HEK293 (cell line): Measurements from ENCODE around the gene NAPB.

Source experiments
- CTCF ChIA-PET: fragments of 350-600 bp; formaldehyde crosslinking; extraction: SDS; loops from one replicate; lab custom pipeline; 2021; ENCODE audit warnings: antibody characterized with exemption; lab: Yijun Ruan, JAX
- POLR2A ChIA-PET: fragments of 300-600 bp; formaldehyde crosslinking; extraction: SDS; loops from one replicate; lab custom pipeline; 2020; ENCODE audit warnings: antibody characterized with exemption, inconsistent platforms; lab: Yijun Ruan, JAX
- H3K27ac ChIP-seq: fragments of 200-500 bp; sonication (Bioruptor generic); 2 replicates; pipeline ENCODE4 v1.5.1; 2014; ENCODE audit warnings: low read depth, low read length, control low read depth, inconsistent platforms; ENCODE audit errors: extremely low read depth
- H3K36me3 ChIP-seq, 2 experiments: fragments of 200-500 bp in 1 of 2; sonication (Bioruptor generic) in 1 of 2; 1 replicate in 1 of 2; 2 replicates in 1 of 2; pipeline ENCODE4 v1.5.1; 2014 to 2017; ENCODE audit warnings: inconsistent platforms in 2 of 2, low read length in 2 of 2; ENCODE audit not compliant: control insufficient read depth in 2 of 2, insufficient read depth in 1 of 2
- H3K4me1 ChIP-seq: fragments of 200-500 bp; sonication (Bioruptor generic); 2 replicates; pipeline ENCODE4 v1.5.1; 2014; ENCODE audit warnings: mild to moderate bottlenecking, low read length, inconsistent platforms; ENCODE audit not compliant: control insufficient read depth, insufficient read depth
- H3K4me3 ChIP-seq: 2 replicates; pipeline ENCODE4 v1.5.1; 2011; ENCODE audit warnings: low read depth, mild to moderate bottlenecking, control low read depth, low read length, moderate library complexity
- H3K9me3 ChIP-seq: fragments of 200-500 bp; sonication (Bioruptor generic); 2 replicates; pipeline ENCODE4 v1.5.1; 2014; ENCODE audit warnings: low read depth, low read length, inconsistent platforms; ENCODE audit not compliant: control insufficient read depth, insufficient read depth
- BCL11B ChIP-seq: fragments of 450-650 bp; formaldehyde crosslinking; IDR thresholded peaks from 2 replicates; pipeline ENCODE4 v1.5.1; 2016; ENCODE audit warnings: low read depth, missing biosample characterization, missing genetic modification characterization
- GLIS2 ChIP-seq: fragments of 450-650 bp; formaldehyde crosslinking; IDR thresholded peaks from 2 replicates; pipeline ENCODE4 v1.5.1; 2016; ENCODE audit warnings: missing biosample characterization, missing genetic modification characterization
- HIC1 ChIP-seq: fragments of 450-650 bp; formaldehyde crosslinking; IDR thresholded peaks from 2 replicates; pipeline ENCODE4 v1.5.1; 2016; ENCODE audit warnings: missing biosample characterization, missing genetic modification characterization
- REST ChIP-seq: fragments of 450-650 bp; formaldehyde crosslinking; IDR thresholded peaks from 2 replicates; pipeline ENCODE4 v1.5.1; 2016; ENCODE audit warnings: missing biosample characterization, missing genetic modification characterization
- TSHZ1 ChIP-seq: fragments of 450-650 bp; formaldehyde crosslinking; IDR thresholded peaks from 2 replicates; pipeline ENCODE4 v1.5.1; 2016; ENCODE audit warnings: missing biosample characterization, missing genetic modification characterization, borderline replicate concordance
- WT1 ChIP-seq: fragments of 450-650 bp; formaldehyde crosslinking; IDR thresholded peaks from 2 replicates; pipeline ENCODE4 v1.5.1; 2016; ENCODE audit warnings: missing biosample characterization, missing genetic modification characterization
- ZBTB17 ChIP-seq: fragments of 450-650 bp; formaldehyde crosslinking; IDR thresholded peaks from 2 replicates; pipeline ENCODE4 v1.5.1; 2016; ENCODE audit warnings: missing biosample characterization, missing genetic modification characterization
- ZBTB20 ChIP-seq: fragments of 450-650 bp; formaldehyde crosslinking; IDR thresholded peaks from 2 replicates; pipeline ENCODE4 v1.5.1; 2016; ENCODE audit warnings: missing biosample characterization, missing genetic modification characterization
- ZBTB8A ChIP-seq: fragments of 450-650 bp; formaldehyde crosslinking; IDR thresholded peaks from 2 replicates; pipeline ENCODE4 v1.5.1; 2016; ENCODE audit warnings: missing biosample characterization, missing genetic modification characterization
- ZFHX2 ChIP-seq: fragments of 450-650 bp; formaldehyde crosslinking; conservative IDR thresholded peaks from 2 replicates; pipeline ENCODE4 v1.5.1; 2016; ENCODE audit warnings: missing biosample characterization, missing genetic modification characterization
- ZNF354C ChIP-seq: fragments of 450-650 bp; formaldehyde crosslinking; IDR thresholded peaks from 2 replicates; pipeline ENCODE4 v1.5.1; 2016; ENCODE audit warnings: missing biosample characterization, missing genetic modification characterization, low read depth, borderline replicate concordance
- ZNF366 ChIP-seq: fragments of 450-650 bp; formaldehyde crosslinking; conservative IDR thresholded peaks from 2 replicates; pipeline ENCODE4 v1.5.1; 2016; ENCODE audit warnings: missing biosample characterization, missing genetic modification characterization
- ZNF416 ChIP-seq: fragments of 450-650 bp; formaldehyde crosslinking; IDR thresholded peaks from 2 replicates; pipeline ENCODE4 v1.5.1; 2016; ENCODE audit warnings: missing biosample characterization, missing genetic modification characterization
- ZNF600 ChIP-seq: fragments of 450-650 bp; formaldehyde crosslinking; IDR thresholded peaks from 2 replicates; pipeline ENCODE4 v1.5.1; 2016; ENCODE audit warnings: missing biosample characterization, missing genetic modification characterization
- ZXDB ChIP-seq: fragments of 450-650 bp; formaldehyde crosslinking; IDR thresholded peaks from 2 replicates; pipeline ENCODE4 v1.5.1; 2016; ENCODE audit warnings: missing biosample characterization, missing genetic modification characterization

The NAPB gene

GRCh38 chr20:23365390-23366165 is 55.7 kb downstream of the NAPB start (continued):
- TF ChIP-seq ZFHX2 (tag by site-specific recombination) (no peak), TSHZ1 (no peak), ZXDB (no peak)

- Histone ChIP-seq H3K9me3 (no peaks in the 10 kb centered on the region), H3K4me1 (peaks cover 9% of the 10 kb centered on the region; the same call in 1 of the 2 replicates), H3K36me3 (peaks cover 0 to 39% of the 10 kb centered on the region in 2 experiments; a peak in 1 of 3 replicates), H3K27ac (no peak overlapping the region), H3K4me3 (peak overlapping the region; percentile 73)
- CTCF ChIA-PET = no interaction called here
- TF ChIP-seq ZNF366 (0 out of 2 replicates have a peak, but pooled peaks have one; percentile 29), ZBTB17 (tag by site-specific recombination) (peak; percentile 84), ZBTB8A (tag by site-specific recombination) (peak; percentile 23; the same call in 1 of the 2 replicates), REST (tag by site-specific recombination) (no peak), HIC1 (tag by site-specific recombination) (0 out of 2 replicates have a peak, but pooled peaks have one; percentile 11)
- TF ChIP-seq, all 188 proteins: peak for 4
- POLR2A ChIA-PET = no interaction called here
Measured at GRCh38 chr20:23363257-23363649, 58.0 kb downstream of the NAPB start.

GRCh38 chr20:23362392-23363256 is 58.7 kb downstream of the NAPB start:
- H3K4me1 ChIP-seq = peaks cover 9% of the 10 kb centered on the region; the same call in 1 of the 2 replicates
- ChIA-PET POLR2A (no interaction called here), CTCF (no interaction called here)
- peaks cover 0 to 33% of the 10 kb centered on the region in 2 experiments; a peak in 1 of 3 replicates for H3K36me3 ChIP-seq
- H3K4me3 ChIP-seq = peak overlapping the region; percentile 73
- H3K27ac ChIP-seq = peak overlapping the region; percentile 67; the same call in 1 of the 2 replicates
- H3K9me3 ChIP-seq = no peaks in the 10 kb centered on the region
- TF ChIP-seq ZNF354C (tag by site-specific recombination) (no peak), ZNF416 (tag by site-specific recombination) (no peak), HIC1 (tag by site-specific recombination) (0 out of 2 replicates have a peak, but pooled peaks have one; percentile 11), WT1 (tag by site-specific recombination) (no peak), ZBTB20 (tag by site-specific recombination) (peak; percentile 62; the same call in 1 of the 2 replicates), GLIS2 (tag by site-specific recombination) (no peak; the same call in none of the 2 replicates), BCL11B (no peak), ZNF600 (tag by site-specific recombination) (0 out of 2 replicates have a peak, but pooled peaks have one; percentile 38)
